Left lobe of liver (tissue), 2 donors: Measurements from ENCODE around the gene PNLIPRP1. TPM values are rescaled to one million over a fixed set of nuclear protein-coding genes. Genes with fewer than 3 reads are reported as not detected.

Experiments
- ATAC-seq: fragments of 200-7000 bp; cut with Tn5 transposase; one replicate; pipeline ENCODE4 v1.9.1; 2020; ENCODE audit warnings: mild to moderate bottlenecking, moderate library complexity
- DNase-seq: peaks from one replicate; pipeline ENCODE4 v3.0.0-alpha.2; 2020; ENCODE audit warnings: low spot score
- total RNA-seq: library from RNA; stranded (reverse); gene quantifications from one replicate; pipeline ENCODE4 v1.2.1, GENCODE V29; 2021
- donor health status: DM: no; HTN: no; CAD: no; lungs with moderate emphysema.
- donor health status: DM: no; HTN: yes; CAD: no.

The PNLIPRP1 gene
- total RNA-seq, 1 donor from 2014 or later: 2.5 TPM

GRCh38 chr10:116629340-116629739 is 38.6 kb downstream of the PNLIPRP1 start:
- no peak for ATAC-seq
- no peak for DNase-seq

DNA sequence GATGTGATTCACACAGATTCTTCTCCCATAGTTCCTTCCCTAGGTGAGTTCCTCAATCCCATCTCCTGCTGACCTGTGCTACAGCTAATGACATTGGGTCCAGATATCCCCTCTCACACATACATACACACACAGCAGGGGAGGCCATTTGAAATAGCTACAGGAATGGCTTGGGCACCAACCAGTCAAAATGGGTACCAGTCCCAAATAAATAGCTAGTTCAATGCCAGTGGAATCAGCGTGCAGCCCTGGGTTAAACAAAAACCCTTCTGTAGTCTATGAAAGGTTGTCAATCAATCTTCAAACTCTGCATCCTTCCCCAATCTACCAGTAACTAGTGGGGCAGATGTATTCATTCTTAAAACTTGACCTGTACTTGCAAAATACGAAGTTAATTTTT is 39.3 kb downstream of the PNLIPRP1 start:
- no peak for ATAC-seq

DNA sequence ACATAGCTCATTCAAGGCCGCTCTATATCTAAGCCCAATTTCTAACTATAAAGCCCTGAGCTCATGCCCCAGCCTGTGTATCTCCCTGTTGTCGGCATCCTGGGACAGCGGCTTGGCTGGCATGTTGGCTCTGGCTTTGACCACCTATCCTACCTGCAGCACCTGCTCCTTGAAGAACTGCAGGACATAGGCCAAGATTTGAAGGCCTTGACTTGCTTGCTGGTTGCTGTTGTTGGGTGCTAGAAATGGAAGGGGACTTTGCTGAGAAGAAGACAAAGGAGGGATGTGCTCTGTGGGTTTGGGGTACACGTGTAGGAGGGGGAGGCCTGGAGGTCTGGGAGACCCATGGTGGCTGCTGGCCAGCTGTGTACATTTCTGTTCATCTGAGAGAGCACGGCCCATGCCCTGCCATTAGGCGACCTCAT is 41.1 kb downstream of the PNLIPRP1 start:
- DNase-seq: no peak
- no peak for ATAC-seq

More for the DNA sequence above, 39.3 kb downstream of the PNLIPRP1 start:
- no peak for DNase-seq

GRCh38 chr10:116632596-116633215 is 41.9 kb downstream of the PNLIPRP1 start:
- no peak for ATAC-seq
- no peak for DNase-seq

DNA sequence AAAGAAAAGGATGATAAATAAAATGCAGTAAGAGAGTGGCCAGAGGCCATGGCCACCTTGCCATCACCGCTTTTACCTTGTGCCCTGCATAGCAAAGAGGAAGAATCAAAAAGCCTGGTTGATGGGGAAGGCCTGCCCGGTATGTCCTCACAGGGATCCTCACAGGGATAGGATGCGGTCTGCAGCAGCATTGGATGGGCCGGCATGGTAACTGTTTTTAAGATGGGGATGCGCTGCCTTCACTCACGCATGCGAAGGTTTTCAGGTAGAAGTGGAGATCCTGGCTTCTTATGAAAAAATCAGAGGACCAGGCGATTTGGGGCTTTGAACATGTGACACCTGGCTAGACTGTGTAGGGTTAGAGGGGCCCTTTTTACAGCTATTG is 42.4 kb downstream of the PNLIPRP1 start:
- ATAC-seq (no peak), DNase-seq (no peak)

- ATAC-seq: no peak
- DNase-seq: no peak
Observed at GRCh38 chr10:116634126-116634975, 43.6 kb downstream of the PNLIPRP1 start.

GRCh38 chr10:116636385-116636784 is 45.6 kb downstream of the PNLIPRP1 start:
- DNase-seq: no peak
- ATAC-seq: no peak

DNA sequence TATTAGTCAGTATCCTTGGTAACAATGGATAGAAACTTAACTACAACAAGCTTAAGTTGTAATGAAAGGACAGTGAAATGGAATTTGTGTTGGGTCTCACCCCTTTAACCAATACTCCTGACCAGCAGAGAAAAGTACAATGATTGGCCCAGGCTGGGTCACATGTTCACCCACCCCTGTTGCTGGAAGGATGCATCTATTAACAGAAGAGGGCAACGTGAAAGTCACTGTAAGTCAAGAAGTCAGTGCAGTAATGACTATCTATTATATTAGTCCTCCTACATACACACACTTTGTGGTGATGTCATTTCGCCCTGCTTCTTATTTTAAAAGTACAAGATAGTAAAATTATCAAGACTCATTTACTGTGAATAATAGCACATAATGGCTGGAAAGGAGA is 46.2 kb downstream of the PNLIPRP1 start:
- DNase-seq: no peak
- ATAC-seq: no peak

DNA sequence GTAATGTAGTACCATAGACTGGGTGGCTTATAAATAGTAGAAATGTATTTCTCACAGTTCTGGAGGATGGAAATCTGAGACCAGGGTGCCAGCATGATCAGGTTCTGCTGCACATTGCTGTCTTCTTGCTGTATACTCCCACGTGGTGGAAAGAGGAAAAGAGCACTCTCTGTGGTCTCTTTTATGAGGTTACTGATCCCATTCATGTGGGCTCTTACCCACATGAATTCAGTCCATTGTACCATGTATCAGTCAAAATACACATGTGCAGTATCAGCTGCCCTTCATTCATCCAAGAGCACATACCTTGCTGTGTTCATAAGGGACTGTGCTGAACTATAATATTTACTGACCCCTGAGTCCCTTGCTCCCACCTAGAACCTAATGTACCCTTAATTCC is 47.1 kb downstream of the PNLIPRP1 start:
- ATAC-seq: no peak
- DNase-seq: no peak

DNA sequence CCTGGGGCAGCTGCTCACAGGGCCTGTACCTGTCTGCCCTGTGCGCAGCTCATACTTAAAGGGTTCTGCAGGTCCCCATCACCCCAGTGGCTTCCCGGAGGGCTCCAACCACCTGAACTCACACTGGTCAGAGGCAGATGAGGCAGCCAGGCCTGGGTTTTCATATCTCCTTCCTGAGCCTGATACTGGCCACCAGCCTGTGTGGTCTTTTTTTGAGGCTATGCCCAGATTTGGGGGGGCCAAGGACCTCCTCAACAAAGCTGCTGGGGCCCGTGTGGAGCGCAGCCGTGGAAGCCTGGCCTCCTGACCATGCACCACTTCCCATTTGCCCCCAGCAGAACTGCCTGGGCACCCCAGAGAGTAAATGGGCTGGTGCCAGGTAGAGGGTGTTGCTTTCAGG is 55.7 kb downstream of the PNLIPRP1 start:
- ATAC-seq (no peak), DNase-seq (no peak)

DNA sequence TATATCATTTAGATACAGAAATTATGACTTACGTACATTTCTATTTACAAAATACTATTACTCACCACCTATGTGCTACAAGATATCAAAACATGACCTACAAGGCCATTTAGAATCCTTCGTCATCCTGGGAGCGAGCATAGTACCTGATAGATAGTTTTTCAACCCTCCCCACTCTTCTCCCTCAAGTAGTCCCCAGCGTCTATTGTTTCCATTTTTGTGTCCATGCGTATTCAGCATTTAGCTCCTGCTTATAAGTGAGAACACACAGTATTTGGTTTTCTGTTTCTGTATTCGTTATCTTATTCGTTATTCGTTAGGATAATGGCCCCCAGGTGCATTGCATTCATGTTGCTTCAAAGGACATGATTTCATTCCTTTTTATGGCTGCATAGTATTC is 58.1 kb downstream of the PNLIPRP1 start:
- ATAC-seq: no peak

GRCh38 chr10:116653885-116654284 is 63.1 kb downstream of the PNLIPRP1 start:
- no peak for ATAC-seq
- no peak for DNase-seq

More for the DNA sequence above, 58.1 kb downstream of the PNLIPRP1 start:
- no peak for DNase-seq

DNA sequence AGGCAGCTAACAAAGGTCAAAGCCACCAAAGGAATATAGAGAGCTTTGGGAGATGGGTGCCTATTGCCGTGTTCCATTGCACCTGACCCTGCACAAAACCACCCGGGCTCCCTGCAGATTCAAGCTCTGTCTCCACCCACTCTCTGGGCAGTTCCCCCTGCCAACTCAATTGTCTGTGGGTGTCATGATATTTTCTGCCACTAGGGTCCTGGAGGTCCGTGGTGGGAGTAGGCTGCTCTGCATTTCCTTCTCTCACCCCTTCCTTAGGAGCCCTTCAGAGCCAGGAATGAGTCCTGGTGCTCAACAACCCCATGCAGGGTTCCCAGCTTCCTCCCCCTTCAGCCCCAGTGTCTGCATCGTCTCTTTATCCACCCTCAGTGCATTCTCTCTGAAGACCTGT is 64.1 kb downstream of the PNLIPRP1 start:
- DNase-seq (no peak), ATAC-seq (no peak)

DNA sequence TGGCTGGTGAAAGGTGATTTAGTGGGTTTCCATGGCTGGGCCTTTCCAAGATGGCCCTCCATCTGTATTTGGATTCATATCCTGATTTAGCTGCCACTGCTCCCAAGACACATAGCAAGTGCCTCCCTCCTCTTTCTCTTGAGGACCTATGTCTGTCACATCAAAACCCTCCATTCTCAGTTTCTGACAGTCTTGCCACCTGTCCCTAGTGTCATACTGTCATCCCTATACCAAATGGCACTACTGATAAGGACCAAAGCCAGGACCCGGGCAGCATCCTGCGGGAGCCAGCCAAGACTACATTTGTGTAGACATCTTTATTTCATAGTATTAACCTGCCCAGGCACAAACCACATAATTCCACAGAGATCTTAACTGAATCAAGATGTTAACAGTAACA is 64.8 kb downstream of the PNLIPRP1 start:
- DNase-seq: no peak
- ATAC-seq: no peak

- no peak for DNase-seq
- no peak for ATAC-seq
Observed at GRCh38 chr10:116656044-116656443, 65.3 kb downstream of the PNLIPRP1 start.

- no peak for ATAC-seq
- DNase-seq: no peak
Observed at GRCh38 chr10:116657863-116658551, 67.2 kb downstream of the PNLIPRP1 start.

Other genes with a start within 250 kb of the PNLIPRP1 start
- gene PNLIPRP3, start 163.1 kb upstream of the PNLIPRP1 start, total RNA-seq: not detected
- gene PNLIP, start 45.0 kb upstream of the PNLIPRP1 start, total RNA-seq: 3.1 TPM
- gene PNLIPRP2, start 30.0 kb downstream of the PNLIPRP1 start, total RNA-seq: 0.88 TPM
- gene HSPA12A, start 151.6 kb downstream of the PNLIPRP1 start, total RNA-seq: 2.7 TPM